HCT116 (cell line): ENCODE measurements around the gene HSD17B3. TPM values are rescaled to one million over a fixed set of nuclear protein-coding genes. Genes with fewer than 3 reads are reported as not detected.

ENCODE experiments used
- ATAC-seq: fragments of 200-7000 bp; cut with Tn5 transposase; 2 replicates; pipeline ENCODE4 v1.9.1; 2020; ENCODE audit warnings: mild to moderate bottlenecking, moderate library complexity
- BruUV-seq: library from RNA; stranded (reverse); fragments of 400-500 nt; replicated peaks from 2 replicates; lab custom pipeline; 2021; lab: Mats Ljungman, UMichigan
- CTCF ChIA-PET: fragments of 300-600 bp; sonication (Branson Sonifier 250); formaldehyde crosslinking; loops from one replicate; lab custom pipeline; 2021; ENCODE audit warnings: antibody characterized with exemption; lab: Charles Lee
- POLR2A ChIA-PET: fragments of 300-600, 350-600 bp; sonication (Branson Sonifier 250); formaldehyde crosslinking; loops from one replicate; lab custom pipeline; 2021; ENCODE audit warnings: antibody characterized with exemption; lab: Charles Lee
- RAD21 ChIA-PET, 2 experiments: fragments of 300-600 bp; sonication (Branson Sonifier 250); formaldehyde crosslinking; loops; one replicate each; lab custom pipeline; 2023; ENCODE audit warnings: low total read pairs in 2 of 2; ENCODE audit not compliant: uncharacterized antibody in 2 of 2, unreplicated experiment in 2 of 2, low non-redundant PET in 1 of 2; lab: Charles Lee
- DNase-seq: peaks from one replicate; pipeline ENCODE4 v3.0.0-alpha.2; 2010; ENCODE audit warnings: low read depth, low spot score
- H2AFZ ChIP-seq: fragments of 200-600 bp; shearing (Covaris generic), sonication (generic); 2 replicates; pipeline ENCODE4 v1.6.1; 2017; ENCODE audit warnings: low read depth, mixed run types, mixed read lengths, antibody characterized with exemption, low read length; ENCODE audit not compliant: poor library complexity, severe bottlenecking
- H3K27ac ChIP-seq: 2 replicates; pipeline ENCODE4 v1.5.1; 2012; ENCODE audit warnings: low read depth, low read length
- H3K27me3 ChIP-seq: fragments of 200-600 bp; sonication (generic); 2 replicates; pipeline ENCODE4 v1.6.1; 2016; ENCODE audit warnings: mixed run types, low read length, mixed read lengths; ENCODE audit not compliant: insufficient read depth
- H3K36me3 ChIP-seq, 2 experiments: fragments of 200-500 bp in 1 of 2; fragments of 200-600 bp in 1 of 2; sonication (Bioruptor generic) in 1 of 2; sonication (generic) in 1 of 2; 2 replicates each; pipeline versions ENCODE4 v1.5.1 to v1.6.1; 2014 to 2016; ENCODE audit warnings: low read length in 2 of 2, inconsistent platforms in 1 of 2, mixed read lengths in 1 of 2, mixed run types in 1 of 2; ENCODE audit not compliant: insufficient read depth in 2 of 2, control insufficient read depth in 1 of 2
- H3K4me1 ChIP-seq, 2 experiments: fragments of 200-600 bp in 1 of 2; sonication (generic) in 1 of 2; 2 replicates each; pipeline versions ENCODE4 v1.5.1 to v1.6.1; 2012 to 2017; ENCODE audit warnings: low read length in 2 of 2, inconsistent platforms in 1 of 2, mild to moderate bottlenecking in 1 of 2, mixed read lengths in 1 of 2, mixed run types in 1 of 2, moderate library complexity in 1 of 2; ENCODE audit not compliant: insufficient read depth in 2 of 2, control insufficient read depth in 1 of 2
- H3K4me2 ChIP-seq: fragments of 200-600 bp; sonication (generic); 2 replicates; pipeline ENCODE4 v1.6.1; 2017; ENCODE audit warnings: mixed run types, low read length, mixed read lengths
- H3K4me3 ChIP-seq, 2 experiments: fragments of 200-600 bp in 1 of 2; sonication (generic) in 1 of 2; replicated peaks in 1 of 2; 2 replicates each; pipeline ENCODE4 v1.5.1; 2011 to 2016; ENCODE audit warnings: low read length in 2 of 2, control low read depth in 1 of 2, low read depth in 1 of 2, mild to moderate bottlenecking in 1 of 2, mixed read lengths in 1 of 2, mixed run types in 1 of 2
- H3K79me2 ChIP-seq: fragments of 200-600 bp; sonication (generic); 2 replicates; pipeline ENCODE4 v1.6.1; 2017; ENCODE audit warnings: mild to moderate bottlenecking, mixed run types, low read length, moderate library complexity, mixed read lengths; ENCODE audit not compliant: insufficient read depth
- H3K9ac ChIP-seq: fragments of 200-600 bp; sonication (generic); 2 replicates; pipeline ENCODE4 v1.6.1; 2016; ENCODE audit warnings: low read length, mixed read lengths
- H3K9me2 ChIP-seq: fragments of 200-600 bp; sonication (generic), shearing (Covaris generic); 2 replicates; pipeline ENCODE4 v1.6.1; 2017; ENCODE audit warnings: mixed run types, mild to moderate bottlenecking, moderate library complexity; ENCODE audit not compliant: insufficient read depth
- H3K9me3 ChIP-seq, 2 experiments: fragments of 200-500 bp in 1 of 2; fragments of 200-600 bp in 1 of 2; sonication (Bioruptor generic) in 1 of 2; sonication (generic) in 1 of 2; 2 replicates each; pipeline ENCODE4 v1.6.1; 2014 to 2017; ENCODE audit warnings: low read length in 2 of 2, mixed read lengths in 2 of 2, inconsistent platforms in 1 of 2, low read depth in 1 of 2, mild to moderate bottlenecking in 1 of 2, mixed run types in 1 of 2, moderate library complexity in 1 of 2; ENCODE audit not compliant: control insufficient read depth in 1 of 2, insufficient read depth in 1 of 2
- H4K20me1 ChIP-seq: fragments of 200-600 bp; sonication (generic), shearing (Covaris generic); 2 replicates; pipeline ENCODE4 v1.6.1; 2017; ENCODE audit warnings: mixed run types, mild to moderate bottlenecking, moderate library complexity; ENCODE audit not compliant: insufficient read depth
- ATF3 ChIP-seq: IDR thresholded peaks from 2 replicates; pipeline ENCODE4 v1.6.1; 2012
- CEBPB ChIP-seq: IDR thresholded peaks from 2 replicates; pipeline ENCODE4 v1.6.1; 2012; ENCODE audit warnings: low read depth
- CTCF ChIP-seq, 3 experiments: fragments of 200-600 bp in 1 of 3; sonication (generic) in 1 of 3; IDR thresholded peaks in 2 of 3; conservative IDR thresholded peaks in 1 of 3; 2 replicates each; pipeline ENCODE4 v1.5.1; 2012 to 2017; ENCODE audit warnings: low read depth in 2 of 3, low read length in 2 of 3, antibody characterized with exemption in 1 of 3, borderline replicate concordance in 1 of 3, control low read depth in 1 of 3, mild to moderate bottlenecking in 1 of 3, mixed read lengths in 1 of 3, mixed run types in 1 of 3, moderate library complexity in 1 of 3; ENCODE audit not compliant: insufficient read depth in 1 of 3
- EGR1 ChIP-seq: IDR thresholded peaks from 2 replicates; pipeline ENCODE4 v1.6.1; 2012; ENCODE audit warnings: low read depth
- FOSL1 ChIP-seq: IDR thresholded peaks from 2 replicates; pipeline ENCODE4 v1.6.1; 2012; ENCODE audit warnings: low read depth
- MAX ChIP-seq: IDR thresholded peaks from 2 replicates; pipeline ENCODE4 v1.6.1; 2012
- POLR2AphosphoS5 ChIP-seq: IDR thresholded peaks from 2 replicates; pipeline ENCODE4 v1.6.1; 2011; ENCODE audit warnings: mild to moderate bottlenecking, low read depth, low read length, moderate library complexity
- RAD21 ChIP-seq: IDR thresholded peaks from 2 replicates; pipeline ENCODE4 v1.6.1; 2012; ENCODE audit warnings: low read depth, mild to moderate bottlenecking
- REST ChIP-seq: IDR thresholded peaks from 2 replicates; pipeline ENCODE4 v1.6.1; 2012; ENCODE audit warnings: low read depth
- SP1 ChIP-seq: IDR thresholded peaks from 2 replicates; pipeline ENCODE4 v1.6.1; 2012; ENCODE audit warnings: low read depth
- SRF ChIP-seq: IDR thresholded peaks from 2 replicates; pipeline ENCODE4 v1.6.1; 2012; ENCODE audit warnings: low read depth
- YY1 ChIP-seq: IDR thresholded peaks from 2 replicates; pipeline ENCODE4 v1.6.1; 2011; ENCODE audit warnings: low read length, low read depth, moderate library complexity, mild to moderate bottlenecking; ENCODE audit not compliant: insufficient replicate concordance; ENCODE audit errors: extremely low read depth
- intact Hi-C: fragments of 100-400 bp; cut with micrococcal nuclease; formaldehyde crosslinking; loops from 2 replicates; pipeline ENCODE4 v1.10.0; 2022
- total RNA-seq: library from RNA; stranded (reverse); gene quantifications from one replicate; pipeline ENCODE4 v1.2.1, GENCODE V29; 2021; ENCODE audit not compliant: unreplicated experiment

HSD17B3 gene
- total RNA-seq, 1 experiment from 2014 or later, result 0.37 TPM

- no peak for TF ChIP-seq REST
- 0 out of 2 replicates have a peak, but pooled peaks have one; percentile 16 for TF ChIP-seq EGR1
- no peak for TF ChIP-seq FOSL1
Observed at GRCh38 chr9:96217754-96218693, 84.0 kb downstream of the HSD17B3 start (continued).

GRCh38 chr9:96217294-96217707, 84.7 kb downstream of the HSD17B3 start:
- Histone ChIP-seq H3K9me3 (no peaks in the 10 kb centered on the region), H2AFZ (peak overlapping the region; percentile 90), H3K4me2 (no peak overlapping the region), H3K4me3 (no peak overlapping the region), H3K27ac (no peak overlapping the region), H3K36me3 (no peaks in the 10 kb centered on the region), H3K27me3 (0 out of 2 replicates have a peak, but pooled peaks cover 3% of the 10 kb centered on the region), H3K79me2 (no peaks in the 10 kb centered on the region), H4K20me1 (no peaks in the 10 kb centered on the region), H3K9me2 (no peaks in the 10 kb centered on the region), H3K9ac (no peak overlapping the region), H3K4me1 (peaks cover 5 to 8% of the 10 kb centered on the region in 2 experiments; a peak in 3 of 4 replicates)
- CTCF ChIA-PET, result interaction anchor here (0.7 to 1.5 kb wide), 4 partner anchors 9 to 1536 kb away, joined by 3 to 6 read pairs (median 4); no protein-coding TSS in a partner anchor
- RAD21 ChIA-PET, result interaction anchor here in 1 of 2 experiments (0.7 kb wide), 1 partner anchor 811 kb away, joined by 3 read pairs; no protein-coding TSS in a partner anchor
- BruUV-seq, result no TSS peak
- ATAC-seq (no peak), DNase-seq (no peak)
- POLR2A ChIA-PET, result interaction anchor here (0.7 kb wide), 1 partner anchor 16 kb away, joined by 3 read pairs; no protein-coding TSS in a partner anchor
- intact Hi-C loops, result loop anchor here (5.0 to 10.0 kb wide), 5 partner anchors 490 to 1662 kb away; partner anchors contain the start of gene PCAT7
- TF ChIP-seq SRF, result no peak
- TF ChIP-seq CEBPB, result no peak
- no peak for TF ChIP-seq YY1
- no peak for TF ChIP-seq FOSL1
- no peak for TF ChIP-seq CTCF (IDR thresholded peaks at IDR 0.05 in 2 of 3, conservative IDR thresholded peaks at IDR 0.05 in 1 of 3; ENCODE audit: borderline replicate concordance in 1 of 3, insufficient read depth in 1 of 3, low read depth in 2 of 3, low read length in 2 of 3)
- no peak for TF ChIP-seq RAD21
- TF ChIP-seq POLR2AphosphoS5, result no peak
- TF ChIP-seq SP1, result no peak
- TF ChIP-seq REST, result no peak
- TF ChIP-seq ATF3, result no peak
- no peak for TF ChIP-seq MAX
